Central memory CD4-positive, alpha-beta T cell (primary cell): ENCODE measurements around the gene SP110.
"Not testable (repeated sequence)": the region's sequence is repeated elsewhere in the genome, so short reads cannot be mapped to it uniquely, and the experiment has no call there.

ENCODE experiments used
- DNase-seq: peaks from one replicate; pipeline ENCODE4 v3.0.0; 2022
- total RNA-seq, 3 experiments: gene quantifications; one replicate each; lab custom pipeline; 2026; lab: John Stamatoyannopoulos, UW

SP110 gene
- total RNA-seq: 72.2 to 84.5 (median 74.5) reads per million in 3 experiments

DNA sequence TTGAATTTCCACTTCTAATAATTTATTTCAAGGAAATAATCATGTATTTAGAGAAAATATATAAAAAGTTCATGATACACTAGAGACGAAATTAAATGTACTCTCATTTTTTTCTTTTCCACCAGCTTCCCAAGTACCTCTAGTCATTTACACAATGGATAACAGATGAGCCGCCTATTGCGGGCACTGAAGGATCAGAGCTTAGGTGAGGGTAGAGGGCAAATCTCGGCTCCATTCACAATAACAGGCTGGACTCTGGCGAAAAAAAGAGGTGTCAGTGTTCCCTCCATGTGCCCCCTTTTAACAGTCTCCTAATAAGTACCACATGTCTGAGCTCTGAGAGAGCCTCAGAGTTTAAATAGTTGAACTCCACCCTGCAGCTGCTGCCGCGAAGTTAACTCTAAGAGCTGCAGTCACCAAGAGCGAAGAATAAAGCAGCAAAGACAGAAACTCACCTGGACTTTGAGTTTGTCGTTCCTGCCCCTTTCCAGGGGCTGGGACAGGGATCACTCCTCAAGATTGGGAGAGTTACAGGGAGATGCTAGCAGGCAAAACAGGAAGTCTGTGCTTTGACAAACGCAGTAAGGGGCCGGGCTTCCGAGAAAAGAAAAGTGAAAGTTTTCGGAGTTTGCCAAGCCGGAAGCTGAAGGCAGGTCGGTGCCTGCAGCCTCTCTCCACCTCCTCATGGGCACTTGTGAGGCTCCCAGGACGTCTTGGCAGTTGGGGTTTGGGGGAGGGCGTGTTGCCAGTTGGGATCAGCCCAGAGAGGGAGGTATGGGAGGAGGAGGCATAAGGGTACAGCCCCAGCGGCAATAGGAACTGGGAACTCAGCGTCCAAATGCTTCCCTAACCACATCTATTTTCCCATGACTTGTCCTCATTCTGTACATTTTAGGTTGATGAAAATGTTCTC, at the start of gene SP110:
Gene SP110 (minus strand): TSS at position 566 of the 913 bp plus-strand sequence. CDS start 3,057 bp downstream, outside the sequence.
- DNase-seq: peak; percentile 79

DNA sequence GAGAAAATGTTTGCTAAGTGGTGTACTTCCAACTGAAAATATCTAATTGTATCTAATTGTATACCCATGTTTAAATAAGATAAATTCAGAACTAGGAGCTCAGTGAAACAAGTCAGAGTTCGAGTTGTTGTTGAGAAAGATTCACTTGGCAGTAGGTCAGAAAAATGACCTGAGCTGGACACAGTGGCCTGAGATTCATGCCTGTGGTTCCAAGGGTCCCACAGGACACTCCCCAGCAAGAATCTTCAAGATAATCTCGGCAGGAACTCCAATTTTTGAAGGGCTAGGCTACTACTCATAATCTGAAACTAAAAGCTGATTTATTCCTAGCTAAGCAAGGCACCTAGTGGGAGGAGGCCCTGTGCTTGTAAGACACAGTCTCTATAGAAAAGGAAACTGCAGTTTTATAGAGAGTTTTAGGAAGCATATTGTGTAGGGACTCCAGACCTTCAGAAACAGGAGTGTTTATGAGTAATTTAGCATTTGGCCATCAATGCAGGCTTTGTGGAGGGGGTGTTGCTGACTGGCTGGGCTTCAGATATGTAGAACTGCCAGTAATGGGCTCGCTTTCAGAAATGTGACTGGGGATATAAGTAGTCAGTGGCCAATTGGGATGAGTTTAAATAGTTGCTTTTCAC, 48.9 kb upstream of the SP110 start:
- DNase-seq: no peak

- DNase-seq: no peak
These were observed 47.8 kb upstream of the SP110 start for GRCh38 chr2:230267556-230267955.

- no peak for DNase-seq
These were observed 47.3 kb upstream of the SP110 start for GRCh38 chr2:230267059-230267458.

- DNase-seq: no peak
These were observed 46.9 kb upstream of the SP110 start for GRCh38 chr2:230266638-230267037.

DNA sequence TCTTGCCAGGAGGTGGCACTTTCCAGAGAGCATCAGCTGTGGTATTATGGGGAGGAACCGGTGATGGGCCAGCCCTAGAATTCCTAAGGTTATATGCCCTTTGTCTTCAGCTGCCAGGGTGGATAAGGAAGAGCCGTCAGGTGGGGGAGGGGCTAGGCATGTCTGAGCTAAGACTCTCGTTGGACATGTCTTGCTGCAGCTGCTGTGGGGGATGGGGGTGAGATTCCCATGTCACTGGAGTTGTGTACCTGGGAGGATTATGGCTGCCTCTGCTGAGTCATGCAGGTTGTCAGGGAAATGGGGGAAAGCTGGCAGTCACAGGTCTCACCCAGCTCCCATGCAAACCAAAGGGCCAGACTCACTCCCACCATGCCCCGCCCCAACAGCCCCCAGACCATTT, 45.2 kb upstream of the SP110 start:
- not testable (repeated sequence) for DNase-seq

DNA sequence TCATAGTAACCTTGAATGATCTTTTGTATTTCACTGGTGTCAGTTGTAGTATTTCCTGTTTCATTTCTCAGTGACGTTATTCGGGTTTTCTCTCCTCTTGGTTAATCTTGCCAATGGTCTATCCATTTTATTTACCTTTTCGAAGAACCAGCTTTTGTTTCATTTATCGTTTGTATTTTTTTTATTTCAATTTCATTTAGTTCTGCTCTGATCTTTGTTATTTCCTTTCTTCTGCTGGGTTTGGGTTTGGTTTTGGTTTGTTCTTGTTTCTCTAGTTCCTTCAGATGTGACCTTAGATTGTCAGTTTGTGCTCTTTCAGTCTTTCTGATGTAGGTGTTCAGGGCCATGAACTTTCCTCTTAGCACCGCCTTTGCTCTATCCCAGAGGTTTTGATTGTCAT, 42.5 kb upstream of the SP110 start:
- DNase-seq: peak; percentile 71

DNA sequence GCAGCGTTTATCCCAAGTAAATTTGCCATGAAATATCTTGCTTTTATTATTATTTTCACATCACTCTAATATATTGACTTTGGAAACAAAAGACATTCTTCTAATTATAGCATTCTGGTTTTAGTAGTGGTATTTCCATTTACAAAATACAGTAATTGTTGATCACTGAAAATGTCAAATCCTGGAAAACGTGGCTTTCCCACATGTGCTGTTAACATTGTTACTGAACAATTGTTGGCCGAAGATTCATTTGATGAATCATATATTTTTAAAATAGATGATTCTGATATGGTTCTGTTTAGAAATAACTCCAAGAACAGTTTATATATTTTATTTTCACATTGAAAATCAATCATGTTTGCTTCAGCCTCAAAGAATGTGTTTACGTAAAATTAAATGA, 38.7 kb upstream of the SP110 start:
- no peak for DNase-seq

DNA sequence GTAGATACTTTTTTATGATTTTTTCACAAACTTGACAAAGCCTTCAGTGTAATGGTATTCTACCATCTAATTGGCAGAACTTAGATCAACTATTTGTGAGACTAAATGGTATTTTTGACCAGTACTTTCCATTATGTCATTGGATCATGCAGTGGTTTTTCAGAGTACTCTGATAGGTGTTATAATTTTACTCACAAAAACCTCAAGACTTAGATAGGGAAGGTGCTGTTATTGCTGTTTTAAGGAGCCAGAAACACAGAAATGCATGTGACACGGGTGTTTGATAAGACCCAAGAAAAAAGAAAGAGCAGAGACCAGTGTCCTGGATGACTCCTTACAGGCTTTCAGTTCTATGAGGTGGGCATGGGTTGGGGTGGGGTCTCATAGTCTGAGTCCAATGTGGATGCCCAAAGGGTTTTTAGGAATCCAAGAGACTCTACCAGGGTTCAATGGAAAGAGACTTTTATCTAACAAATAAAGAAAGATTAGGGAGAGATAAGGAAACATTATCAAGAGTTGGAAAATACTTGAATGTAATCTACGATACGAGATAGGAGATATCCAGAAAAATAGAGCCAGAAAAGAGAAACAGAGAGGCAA, 37.0 kb upstream of the SP110 start:
- no peak for DNase-seq

DNA sequence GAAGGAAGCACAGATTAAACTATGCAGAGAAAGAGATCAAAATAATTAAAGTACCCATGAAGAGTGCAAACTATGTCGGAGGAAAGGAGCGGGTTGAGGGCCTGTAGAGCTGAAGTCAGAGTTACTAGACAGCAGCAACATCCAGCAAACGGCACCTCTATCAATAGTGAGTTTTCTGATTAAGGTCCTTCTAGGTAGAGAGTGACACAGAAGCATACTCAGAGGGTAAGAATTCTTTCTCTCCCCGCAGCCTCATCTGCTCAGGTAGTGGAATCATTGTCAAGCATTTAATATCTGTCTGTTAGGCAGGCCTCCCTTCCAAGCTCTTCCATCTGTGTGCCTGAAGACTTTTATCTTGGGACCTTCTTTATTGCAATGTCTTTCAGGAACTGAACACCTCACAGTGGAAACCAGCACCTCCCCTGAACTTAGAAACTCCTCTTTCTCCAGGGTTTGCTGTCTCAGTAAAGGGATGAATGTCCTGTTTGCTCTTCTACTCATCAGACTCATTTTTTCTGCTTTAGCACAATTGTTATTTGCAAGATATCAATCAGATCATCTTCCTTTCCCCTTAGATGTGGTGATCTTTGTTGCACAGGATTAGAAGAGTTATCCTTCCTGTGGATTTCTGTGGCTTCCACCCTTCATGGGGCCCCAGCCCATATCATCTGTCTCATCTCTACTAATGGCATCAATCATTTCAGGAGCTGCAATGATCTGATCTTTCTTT, 34.5 kb upstream of the SP110 start:
- DNase-seq: peak; percentile 79

DNA sequence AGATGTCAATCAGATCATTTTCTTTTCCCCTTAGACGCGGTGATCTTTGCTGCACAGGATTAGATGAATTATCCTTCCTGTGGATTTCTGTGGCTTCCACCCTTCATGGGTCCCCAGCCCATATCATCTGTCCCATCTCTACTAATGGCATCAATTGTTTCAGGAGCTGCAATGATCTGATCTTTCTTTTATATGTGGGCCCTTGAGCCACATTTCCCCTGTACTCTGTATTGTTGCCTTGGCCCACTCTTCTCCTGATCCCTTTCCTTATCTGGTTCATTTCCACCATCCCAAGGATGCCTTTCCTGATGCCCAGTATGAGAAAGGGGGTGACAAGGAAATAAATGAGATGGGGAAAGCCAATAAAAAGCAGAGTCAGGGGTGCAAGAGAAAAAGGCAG, 30.4 kb upstream of the SP110 start:
- no peak for DNase-seq

DNA sequence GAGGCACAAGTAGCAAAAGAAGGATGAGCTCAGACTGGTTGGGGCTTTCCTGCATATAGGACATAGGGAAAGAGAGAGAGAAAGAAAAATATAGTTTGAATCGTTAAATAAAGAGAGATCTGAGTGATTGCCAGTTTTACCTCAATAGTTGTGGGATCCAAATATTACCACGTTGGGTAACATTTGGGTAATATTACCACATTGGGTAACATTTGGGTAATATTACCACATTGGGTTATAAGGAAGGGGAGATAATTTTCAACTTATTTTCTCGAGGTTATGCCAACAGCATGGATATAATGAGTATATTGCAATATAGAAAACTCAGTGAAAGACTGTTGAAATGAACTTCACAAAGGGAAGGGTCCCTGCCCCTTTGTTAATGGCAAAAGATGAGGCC, 26.4 kb upstream of the SP110 start:
- DNase-seq: no peak

DNA sequence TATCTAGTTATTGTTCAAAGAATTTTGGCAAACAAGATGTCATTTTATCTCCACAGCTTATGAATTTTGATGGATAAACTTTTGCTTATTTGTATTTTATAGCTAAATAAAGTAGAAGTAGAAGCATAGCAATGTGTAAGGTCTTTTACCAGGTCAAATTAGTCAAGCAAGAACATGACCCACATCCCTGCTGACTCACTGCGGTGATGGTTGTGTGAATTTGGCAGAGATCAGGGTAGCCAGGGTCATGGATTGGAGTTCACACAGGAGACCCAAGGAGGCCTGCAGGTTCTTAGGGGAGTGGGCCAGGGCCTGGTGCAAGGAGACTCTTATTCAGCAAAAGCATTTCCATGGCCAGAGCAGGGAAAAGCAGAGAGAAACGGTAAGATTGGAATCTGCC, 24.4 kb upstream of the SP110 start:
- no peak for DNase-seq

DNA sequence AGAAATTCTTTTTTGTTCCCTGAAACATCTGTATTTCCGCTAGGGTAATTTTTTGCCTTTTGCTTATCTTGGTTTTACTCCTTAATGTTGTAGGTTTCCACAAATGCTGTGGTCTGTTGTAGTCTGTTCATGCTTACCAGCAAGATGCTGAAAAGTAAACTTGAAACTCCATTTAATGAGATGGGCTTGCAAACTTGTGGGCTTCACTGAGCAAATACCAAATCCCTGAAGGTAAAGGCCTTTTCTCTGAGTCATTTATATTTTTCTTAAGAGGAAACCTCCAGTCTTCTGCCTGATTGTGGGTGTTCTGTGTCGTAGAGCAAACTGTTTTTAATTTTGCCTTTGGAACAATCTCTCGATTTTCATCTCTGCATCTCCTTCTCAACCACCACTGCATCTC, 15.1 kb upstream of the SP110 start:
- DNase-seq: no peak

- no peak for DNase-seq
These were observed 14.4 kb upstream of the SP110 start for GRCh38 chr2:230234122-230234722.

- DNase-seq: no peak
These were observed 11.5 kb upstream of the SP110 start for GRCh38 chr2:230231251-230231650.

DNA sequence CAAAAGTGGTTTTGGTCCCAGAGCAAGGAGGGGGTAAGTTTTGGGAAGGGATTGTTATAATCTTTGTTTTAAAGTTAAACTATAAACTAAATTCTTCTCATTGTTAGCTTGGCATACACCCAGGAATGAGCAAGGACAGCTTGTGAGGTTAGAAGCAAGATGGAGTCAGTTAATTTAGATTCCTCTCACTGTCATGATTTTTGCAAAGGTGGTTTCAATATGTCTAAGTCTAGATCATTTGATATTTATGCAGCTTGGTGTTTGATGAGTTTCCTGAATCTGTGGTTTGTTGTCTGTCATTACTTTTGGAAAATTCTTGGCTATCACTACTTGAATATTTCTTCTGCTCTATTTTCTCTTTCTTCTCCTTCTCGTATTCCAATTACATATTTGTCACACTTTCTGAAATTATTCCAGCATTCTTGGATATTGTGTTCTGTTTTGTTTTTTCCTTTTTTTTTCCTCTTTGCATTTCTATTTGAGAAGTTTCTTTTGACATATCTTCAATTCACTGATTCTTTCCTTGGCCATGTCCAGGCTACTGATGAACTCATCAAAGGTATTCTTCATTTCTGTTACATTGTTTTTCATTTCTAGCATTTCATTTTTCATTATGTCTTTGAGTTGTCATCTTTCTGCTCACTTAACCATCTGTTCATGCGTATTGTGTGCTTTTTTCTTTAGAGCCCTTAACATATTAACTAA, 10.9 kb upstream of the SP110 start:
- no peak for DNase-seq

DNA sequence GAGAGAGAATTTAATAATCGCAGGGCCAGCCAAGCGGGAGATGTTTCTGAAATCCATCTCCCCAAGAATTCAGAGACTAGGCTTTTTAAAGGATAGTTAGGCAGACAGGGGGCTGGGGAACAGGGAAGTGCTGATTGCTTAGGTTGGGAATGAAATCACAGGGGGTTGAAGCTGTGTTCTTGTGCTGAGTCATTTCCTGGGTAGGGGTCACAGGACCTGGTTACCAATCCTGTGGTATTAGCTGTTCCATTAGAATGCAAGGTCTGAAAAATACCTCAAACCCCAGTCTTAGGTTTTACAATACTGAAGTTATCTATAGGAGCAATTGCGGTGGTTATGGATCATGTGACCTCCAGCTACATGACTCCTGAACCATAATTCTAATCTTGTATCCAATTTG, 10.3 kb upstream of the SP110 start:
- DNase-seq: no peak

GRCh38 chr2:230227216-230227615, 7.4 kb upstream of the SP110 start:
- DNase-seq: no peak

GRCh38 chr2:230226051-230226551, 6.3 kb upstream of the SP110 start:
- peak; percentile 38 for DNase-seq

DNA sequence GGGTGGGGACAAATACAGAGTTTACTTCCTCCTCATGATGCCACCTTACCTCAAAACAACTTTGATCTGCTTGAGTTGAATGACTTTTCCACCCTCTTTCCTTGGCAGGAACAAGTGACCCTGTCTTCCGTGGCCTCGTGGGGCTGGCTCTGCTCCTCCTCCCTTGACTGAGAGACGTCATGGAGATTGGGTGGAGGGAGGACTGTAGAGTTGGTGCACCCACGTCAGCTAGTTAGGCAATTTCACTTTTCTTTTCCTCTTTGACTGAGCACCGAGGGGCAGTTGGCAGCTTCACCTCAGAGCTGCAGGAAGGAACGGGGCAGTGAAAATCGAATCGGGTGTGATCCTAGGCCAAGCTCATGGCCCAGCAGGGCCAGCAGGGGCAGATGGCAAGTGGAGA, 5.7 kb upstream of the SP110 start, which contains the start of gene SP140:
Gene SP140 (plus strand): TSS at position 251 of the 400 bp plus-strand sequence. CDS start 109 bp downstream, at position 360.
- DNase-seq: peak; percentile 88

- DNase-seq: no peak
These were observed 4.7 kb upstream of the SP110 start for GRCh38 chr2:230224458-230224857.
